GM12878 (cell line): ENCODE measurements around the gene SNTA1. TPM values are rescaled to one million over a fixed set of nuclear protein-coding genes. Genes with fewer than 3 reads are reported as not detected.

ENCODE experiments used
- CREM ChIP-seq: IDR thresholded peaks from 2 replicates; pipeline ENCODE4 v1.6.1; 2014; ENCODE audit warnings: antibody characterized with exemption, low read depth
- polyA plus RNA-seq, 11 experiments: library from polyadenylated mRNA; depleted of rRNA in 4 of 11; unstranded in 6 of 11; stranded (reverse) in 5 of 11; fragments of >200 nt; fragmentation: Nextera tagmentation in 4 of 11; fragmentation: Illumina TruSeq in 1 of 11; extraction: Ambion mirVana in 4 of 11; extraction: Trizol in 1 of 11; gene quantifications; 1 replicate in 1 of 11; 2 replicates in 10 of 11; pipeline versions ENCODE4 v1.2.1 to v1.2.3, GENCODE V29; 2011 to 2016; ENCODE audit warnings: inconsistent platforms in 2 of 11, missing spikeins in 2 of 11, low read depth in 1 of 11
- total RNA-seq, 4 experiments: library from RNA; depleted of rRNA in 3 of 4; stranded (reverse); fragments of >200 nt in 3 of 4; fragmentation: Illumina TruSeq in 1 of 4; extraction: Trizol in 1 of 4; gene quantifications; 2 replicates each; pipeline versions ENCODE4 v1.2.1 to v1.2.3, GENCODE V29; 2013 to 2021
- TF ChIP-seq, protein P1 (sequence below), 3 experiments: IDR thresholded peaks in 2 of 3; conservative IDR thresholded peaks in 1 of 3; 2 replicates each; pipeline ENCODE4 v1.5.1; 2011; ENCODE audit warnings: low read depth in 3 of 3, low read length in 3 of 3, mild to moderate bottlenecking in 3 of 3, control low read depth in 2 of 3, moderate library complexity in 2 of 3, inconsistent platforms in 1 of 3, mixed read lengths in 1 of 3; ENCODE audit not compliant: control insufficient read depth in 2 of 3, insufficient read depth in 1 of 3; ENCODE audit errors: extremely low read depth in 1 of 3
- TF ChIP-seq, protein P2 (sequence below): fragments of 450-650 bp; IDR thresholded peaks from 2 replicates; pipeline ENCODE4 v1.6.1; 2016; ENCODE audit warnings: mild to moderate bottlenecking, moderate library complexity, borderline replicate concordance
- TF ChIP-seq, protein P3 (sequence below): fragments of 450-650 bp; IDR thresholded peaks from 2 replicates; pipeline ENCODE4 v1.6.1; 2017; ENCODE audit warnings: borderline replicate concordance

The SNTA1 gene
- total and polyA plus RNA-seq, 10 of the 15 experiments (the other 5 are each of a cell fraction or from before 2014, with no cell fraction given), result 0.26 to 5.1 (median 1.8) TPM

DNA sequence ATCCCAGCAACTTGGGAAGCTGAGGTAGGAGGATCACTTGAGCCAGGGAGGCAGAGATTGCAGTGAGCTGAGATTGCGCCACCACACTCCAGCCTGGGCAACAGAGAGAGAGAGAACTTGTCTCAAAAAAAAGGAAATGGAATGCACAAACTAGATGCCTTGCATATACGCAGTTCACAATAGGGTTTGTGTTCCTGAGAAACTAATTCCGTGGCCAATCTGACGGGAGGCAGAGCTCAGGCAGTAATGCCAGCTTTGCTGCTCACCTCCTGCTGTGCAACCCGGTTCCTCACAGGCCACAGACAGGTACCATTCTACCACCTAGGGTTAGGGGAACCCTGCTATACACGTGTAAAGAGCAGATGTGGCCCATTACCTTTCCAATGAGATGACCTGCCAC is 43.6 kb downstream of the SNTA1 start (continued):
- TF ChIP-seq, protein P1, sequence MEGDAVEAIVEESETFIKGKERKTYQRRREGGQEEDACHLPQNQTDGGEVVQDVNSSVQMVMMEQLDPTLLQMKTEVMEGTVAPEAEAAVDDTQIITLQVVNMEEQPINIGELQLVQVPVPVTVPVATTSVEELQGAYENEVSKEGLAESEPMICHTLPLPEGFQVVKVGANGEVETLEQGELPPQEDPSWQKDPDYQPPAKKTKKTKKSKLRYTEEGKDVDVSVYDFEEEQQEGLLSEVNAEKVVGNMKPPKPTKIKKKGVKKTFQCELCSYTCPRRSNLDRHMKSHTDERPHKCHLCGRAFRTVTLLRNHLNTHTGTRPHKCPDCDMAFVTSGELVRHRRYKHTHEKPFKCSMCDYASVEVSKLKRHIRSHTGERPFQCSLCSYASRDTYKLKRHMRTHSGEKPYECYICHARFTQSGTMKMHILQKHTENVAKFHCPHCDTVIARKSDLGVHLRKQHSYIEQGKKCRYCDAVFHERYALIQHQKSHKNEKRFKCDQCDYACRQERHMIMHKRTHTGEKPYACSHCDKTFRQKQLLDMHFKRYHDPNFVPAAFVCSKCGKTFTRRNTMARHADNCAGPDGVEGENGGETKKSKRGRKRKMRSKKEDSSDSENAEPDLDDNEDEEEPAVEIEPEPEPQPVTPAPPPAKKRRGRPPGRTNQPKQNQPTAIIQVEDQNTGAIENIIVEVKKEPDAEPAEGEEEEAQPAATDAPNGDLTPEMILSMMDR (IDR thresholded peaks at IDR 0.05 in 2 of 3, conservative IDR thresholded peaks at IDR 0.05 in 1 of 3; ENCODE audit: control insufficient read depth in 2 of 3, extremely low read depth in 1 of 3, insufficient read depth in 1 of 3, low read depth in 3 of 3, low read length in 3 of 3), result no peak
- TF ChIP-seq, protein P2, sequence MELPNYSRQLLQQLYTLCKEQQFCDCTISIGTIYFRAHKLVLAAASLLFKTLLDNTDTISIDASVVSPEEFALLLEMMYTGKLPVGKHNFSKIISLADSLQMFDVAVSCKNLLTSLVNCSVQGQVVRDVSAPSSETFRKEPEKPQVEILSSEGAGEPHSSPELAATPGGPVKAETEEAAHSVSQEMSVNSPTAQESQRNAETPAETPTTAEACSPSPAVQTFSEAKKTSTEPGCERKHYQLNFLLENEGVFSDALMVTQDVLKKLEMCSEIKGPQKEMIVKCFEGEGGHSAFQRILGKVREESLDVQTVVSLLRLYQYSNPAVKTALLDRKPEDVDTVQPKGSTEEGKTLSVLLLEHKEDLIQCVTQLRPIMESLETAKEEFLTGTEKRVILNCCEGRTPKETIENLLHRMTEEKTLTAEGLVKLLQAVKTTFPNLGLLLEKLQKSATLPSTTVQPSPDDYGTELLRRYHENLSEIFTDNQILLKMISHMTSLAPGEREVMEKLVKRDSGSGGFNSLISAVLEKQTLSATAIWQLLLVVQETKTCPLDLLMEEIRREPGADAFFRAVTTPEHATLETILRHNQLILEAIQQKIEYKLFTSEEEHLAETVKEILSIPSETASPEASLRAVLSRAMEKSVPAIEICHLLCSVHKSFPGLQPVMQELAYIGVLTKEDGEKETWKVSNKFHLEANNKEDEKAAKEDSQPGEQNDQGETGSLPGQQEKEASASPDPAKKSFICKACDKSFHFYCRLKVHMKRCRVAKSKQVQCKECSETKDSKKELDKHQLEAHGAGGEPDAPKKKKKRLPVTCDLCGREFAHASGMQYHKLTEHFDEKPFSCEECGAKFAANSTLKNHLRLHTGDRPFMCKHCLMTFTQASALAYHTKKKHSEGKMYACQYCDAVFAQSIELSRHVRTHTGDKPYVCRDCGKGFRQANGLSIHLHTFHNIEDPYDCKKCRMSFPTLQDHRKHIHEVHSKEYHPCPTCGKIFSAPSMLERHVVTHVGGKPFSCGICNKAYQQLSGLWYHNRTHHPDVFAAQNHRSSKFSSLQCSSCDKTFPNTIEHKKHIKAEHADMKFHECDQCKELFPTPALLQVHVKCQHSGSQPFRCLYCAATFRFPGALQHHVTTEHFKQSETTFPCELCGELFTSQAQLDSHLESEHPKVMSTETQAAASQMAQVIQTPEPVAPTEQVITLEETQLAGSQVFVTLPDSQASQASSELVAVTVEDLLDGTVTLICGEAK, result no peak
- no peak for TF ChIP-seq CREM
- TF ChIP-seq, protein P3, sequence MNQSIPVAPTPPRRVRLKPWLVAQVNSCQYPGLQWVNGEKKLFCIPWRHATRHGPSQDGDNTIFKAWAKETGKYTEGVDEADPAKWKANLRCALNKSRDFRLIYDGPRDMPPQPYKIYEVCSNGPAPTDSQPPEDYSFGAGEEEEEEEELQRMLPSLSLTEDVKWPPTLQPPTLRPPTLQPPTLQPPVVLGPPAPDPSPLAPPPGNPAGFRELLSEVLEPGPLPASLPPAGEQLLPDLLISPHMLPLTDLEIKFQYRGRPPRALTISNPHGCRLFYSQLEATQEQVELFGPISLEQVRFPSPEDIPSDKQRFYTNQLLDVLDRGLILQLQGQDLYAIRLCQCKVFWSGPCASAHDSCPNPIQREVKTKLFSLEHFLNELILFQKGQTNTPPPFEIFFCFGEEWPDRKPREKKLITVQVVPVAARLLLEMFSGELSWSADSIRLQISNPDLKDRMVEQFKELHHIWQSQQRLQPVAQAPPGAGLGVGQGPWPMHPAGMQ, result no peak
